ENCODE measurements around the gene RDH11. TPM values are rescaled to one million over a fixed set of nuclear protein-coding genes. Genes with fewer than 3 reads are reported as not detected.

The RDH11 gene
- total RNA-seq, 1 donor from 2014 or later: 63.2 TPM

DNA sequence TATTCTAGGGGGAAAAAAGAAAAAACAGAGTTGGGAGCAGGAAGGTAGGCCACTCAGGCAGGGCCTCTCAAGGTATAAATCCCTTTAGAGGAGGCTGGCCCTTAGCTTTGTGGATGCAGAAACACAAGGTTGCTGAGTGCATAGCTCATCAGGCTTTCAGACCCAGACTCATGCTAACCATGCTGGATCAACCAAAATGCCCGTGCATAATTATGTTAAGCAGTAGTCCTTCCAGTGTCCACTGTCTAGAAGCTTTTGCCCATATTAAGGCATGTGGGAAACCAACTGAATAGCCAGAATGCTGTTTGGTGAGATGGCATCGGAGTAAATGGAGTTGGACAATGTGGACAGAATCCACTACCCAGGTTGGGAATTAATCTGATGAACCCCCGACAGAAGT lies 56.9 kb downstream of the RDH11 start:
- Mint-ChIP-seq H3K36me3 (ENCODE audit: low read depth) (peaks cover 2% of the 10 kb centered on the region), H3K9me3 (no peaks in the 10 kb centered on the region), H3K4me3 (no peak overlapping the region), H3K27ac (no peak overlapping the region), H3K27me3 (ENCODE audit: insufficient read depth) (no peaks in the 10 kb centered on the region), H3K4me1 (ENCODE audit: low read depth) (peaks cover 12% of the 10 kb centered on the region)
- intact Hi-C loops (cut with micrococcal nuclease): no loop called here
- DNase-seq (ENCODE audit: low spot score): no peak

DNA sequence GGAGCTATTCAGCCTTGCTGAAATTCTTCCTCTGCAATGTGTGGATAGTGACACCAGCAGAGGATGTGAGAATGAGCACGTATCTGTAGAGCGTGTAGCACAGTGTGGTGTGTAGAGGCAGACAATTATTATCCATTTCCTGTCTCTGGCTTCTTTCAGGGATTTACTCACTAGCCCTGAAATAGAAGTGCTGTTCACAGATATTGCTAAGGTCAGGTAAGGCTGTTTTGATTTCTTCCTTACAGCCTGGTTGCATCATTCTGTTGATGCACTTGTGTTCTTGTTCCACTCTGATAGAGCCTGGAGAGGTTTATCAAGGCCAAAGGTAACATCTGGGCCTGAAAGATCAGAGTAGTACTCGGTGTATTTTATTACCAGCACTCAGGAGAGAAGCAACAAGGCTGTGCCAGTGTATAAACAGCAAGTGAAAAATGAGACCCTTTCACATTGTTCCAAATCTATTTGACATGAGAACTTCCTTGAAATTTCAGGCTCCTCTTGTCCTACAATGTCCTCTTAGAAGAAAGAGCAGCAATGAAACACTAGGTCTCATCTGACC lies 59.1 kb downstream of the RDH11 start:
- H3K27ac Mint-ChIP-seq: no peak overlapping the region
- H3K36me3 Mint-ChIP-seq (ENCODE audit: low read depth): peaks cover 2% of the 10 kb centered on the region
- no peaks in the 10 kb centered on the region for H3K9me3 Mint-ChIP-seq
- no peak for DNase-seq (ENCODE audit: low spot score)
- H3K4me3 Mint-ChIP-seq: no peak overlapping the region
- H3K4me1 Mint-ChIP-seq (ENCODE audit: low read depth): peaks cover 6% of the 10 kb centered on the region
- intact Hi-C loops (cut with micrococcal nuclease): no loop called here
- H3K27me3 Mint-ChIP-seq (ENCODE audit: insufficient read depth): no peaks in the 10 kb centered on the region

- Mint-ChIP-seq H3K27me3 (ENCODE audit: insufficient read depth) (no peaks in the 10 kb centered on the region), H3K4me3 (no peak overlapping the region), H3K4me1 (ENCODE audit: low read depth) (peaks cover 6% of the 10 kb centered on the region), H3K36me3 (ENCODE audit: low read depth) (no peaks in the 10 kb centered on the region), H3K27ac (no peak overlapping the region), H3K9me3 (no peaks in the 10 kb centered on the region)
- intact Hi-C loops (cut with micrococcal nuclease): no loop called here
- no peak for DNase-seq (ENCODE audit: low spot score)
Measured at GRCh38 chr14:67633451-67634147, 62.0 kb downstream of the RDH11 start.

GRCh38 chr14:67630938-67631337 lies 64.6 kb downstream of the RDH11 start:
- H3K36me3 Mint-ChIP-seq (ENCODE audit: low read depth): no peaks in the 10 kb centered on the region
- H3K27me3 Mint-ChIP-seq (ENCODE audit: insufficient read depth): no peaks in the 10 kb centered on the region
- no peak overlapping the region for H3K27ac Mint-ChIP-seq
- no peak for DNase-seq (ENCODE audit: low spot score)
- no peaks in the 10 kb centered on the region for H3K9me3 Mint-ChIP-seq
- H3K4me1 Mint-ChIP-seq (ENCODE audit: low read depth): no peaks in the 10 kb centered on the region
- intact Hi-C loops (cut with micrococcal nuclease): no loop called here
- no peak overlapping the region for H3K4me3 Mint-ChIP-seq

- Mint-ChIP-seq H3K27me3 (ENCODE audit: insufficient read depth) (no peaks in the 10 kb centered on the region), H3K4me3 (no peak overlapping the region), H3K36me3 (ENCODE audit: low read depth) (no peaks in the 10 kb centered on the region), H3K9me3 (no peaks in the 10 kb centered on the region), H3K4me1 (ENCODE audit: low read depth) (no peaks in the 10 kb centered on the region), H3K27ac (no peak overlapping the region)
- intact Hi-C loops (cut with micrococcal nuclease): no loop called here
- DNase-seq (ENCODE audit: low spot score): no peak
Measured at GRCh38 chr14:67630186-67630585, 65.4 kb downstream of the RDH11 start.

DNA sequence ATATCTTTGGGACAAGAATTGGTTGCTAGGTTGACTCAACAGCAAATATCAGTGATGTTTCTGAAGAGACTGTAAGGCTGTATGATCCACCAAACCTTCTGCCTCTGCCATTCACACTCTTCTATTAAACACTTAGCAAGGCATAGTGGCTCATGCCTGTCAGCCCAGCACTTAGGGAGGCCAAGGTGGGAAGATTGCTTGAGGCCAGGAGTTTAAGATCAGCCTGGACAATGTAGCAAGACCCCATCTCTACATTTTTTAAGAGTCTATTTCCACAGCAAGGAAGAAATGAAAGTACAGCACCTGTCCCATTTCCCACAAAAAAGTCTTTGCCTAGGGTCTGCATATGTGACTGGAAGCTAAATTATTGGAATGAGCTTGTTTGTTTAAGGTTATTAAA lies 68.0 kb downstream of the RDH11 start:
- Mint-ChIP-seq H3K27me3 (ENCODE audit: insufficient read depth) (no peaks in the 10 kb centered on the region), H3K27ac (no peak overlapping the region), H3K4me1 (ENCODE audit: low read depth) (peaks cover 8% of the 10 kb centered on the region), H3K4me3 (no peak overlapping the region), H3K9me3 (no peaks in the 10 kb centered on the region), H3K36me3 (ENCODE audit: low read depth) (peaks cover 3% of the 10 kb centered on the region)
- intact Hi-C loops (cut with micrococcal nuclease): no loop called here
- DNase-seq (ENCODE audit: low spot score): no peak

Other genes starting within 250 kb of the RDH11 start
- gene TMEM229B, start 207.0 kb downstream of the RDH11 start, total RNA-seq: 1.7 and 1.8 TPM in 2 replicates
- 0.96 and 2.4 TPM in 2 replicates for gene PLEKHH1, start 162.5 kb downstream of the RDH11 start, total RNA-seq
- 22.7 and 26.0 TPM in 2 replicates for gene PIGH, start 95.5 kb downstream of the RDH11 start, total RNA-seq
- gene ARG2, start 75.8 kb downstream of the RDH11 start, total RNA-seq: 5.2 and 7.1 TPM in 2 replicates
- 77.7 and 77.8 TPM in 2 replicates for gene VTI1B, start 21.1 kb downstream of the RDH11 start, total RNA-seq
- gene RDH12, start 6.1 kb upstream of the RDH11 start, total RNA-seq: not detected in 2 replicates
- 15.2 and 20.0 TPM in 2 replicates for gene ZFYVE26, start 120.8 kb upstream of the RDH11 start, total RNA-seq
- gene RAD51B, start 124.0 kb upstream of the RDH11 start, total RNA-seq: 25.9 and 26.1 TPM in 2 replicates